A549 (cell line): ENCODE results near the gene HSD17B2. TPM values are rescaled to one million over a fixed set of nuclear protein-coding genes. Genes with fewer than 3 reads are reported as not detected.
A peak's percentile ranks its signal among the peaks of the same experiment; 100 is the strongest.

ENCODE experiments used
- ATAC-seq, 2 experiments: fragments of 200-7000 bp in 1 of 2; fragments of >200 bp in 1 of 2; cut with Nextera tagmentation in 1 of 2; cut with Tn5 transposase in 1 of 2; 3 replicates each; pipeline versions ENCODE4 v1.8.0 to v1.9.1; 2018 to 2020; ENCODE audit warnings: mild to moderate bottlenecking in 1 of 2, moderate library complexity in 1 of 2
- CTCF ChIA-PET: fragments of 300-600 bp; sonication (Branson Sonifier 250); formaldehyde crosslinking; extraction: SDS; loops from one replicate; lab custom pipeline; 2021; ENCODE audit warnings: antibody characterized with exemption, inconsistent platforms; lab: Yijun Ruan, JAX
- POLR2A ChIA-PET: fragments of 350-600 bp; formaldehyde crosslinking; extraction: SDS; loops from one replicate; lab custom pipeline; 2021; ENCODE audit warnings: antibody characterized with exemption, inconsistent platforms; lab: Yijun Ruan, JAX
- DNase-seq, 2 experiments: peaks; one replicate each; pipeline versions ENCODE4 v3.0.0 to v3.0.0-alpha.2; 2011 to 2016; ENCODE audit warnings: low read depth in 1 of 2, low spot score in 1 of 2
- FAIRE-seq: peaks from 2 replicates; lab custom pipeline; 2011; peaks lifted over from hg19 to GRCh38; lab: Jason Lieb, UNC
- H3K27ac ChIP-seq, 2 experiments: fragments of >200 bp; sonication (Bioruptor Twin); formaldehyde crosslinking; 3 replicates each; pipeline ENCODE4 v1.5.1; 2016 to 2017
- H3K4me1 ChIP-seq: fragments of >200 bp; sonication (Bioruptor Twin); formaldehyde crosslinking; 3 replicates; pipeline ENCODE4 v1.6.1; 2016
- H3K4me2 ChIP-seq: fragments of >200 bp; sonication (Bioruptor Twin); formaldehyde crosslinking; 3 replicates; pipeline ENCODE4 v1.6.1; 2016
- H3K4me3 ChIP-seq: fragments of >200 bp; sonication (Bioruptor Twin); formaldehyde crosslinking; 3 replicates; pipeline ENCODE4 v1.5.1; 2016
- H3K9me3 ChIP-seq: fragments of >200 bp; sonication (Bioruptor Twin); formaldehyde crosslinking; 3 replicates; pipeline ENCODE4 v1.6.1; 2016
- CBX2 ChIP-seq: fragments of 200-600 bp; sonication (generic); IDR thresholded peaks from 2 replicates; pipeline ENCODE4 v1.6.1; 2016; ENCODE audit warnings: low read depth, mild to moderate bottlenecking, borderline replicate concordance
- CEBPB ChIP-seq, 2 experiments: fragments of >200 bp in 1 of 2; sonication (Bioruptor Twin) in 1 of 2; formaldehyde crosslinking in 1 of 2; IDR thresholded peaks; 2 replicates each; pipeline ENCODE4 v1.6.1; 2012 to 2016
- CHD2 ChIP-seq: fragments of 150-350 bp; IDR thresholded peaks from 2 replicates; pipeline ENCODE4 v1.6.1; 2014; ENCODE audit warnings: low read length; ENCODE audit not compliant: partially characterized antibody
- ESRRA ChIP-seq: fragments of 150-350 bp; IDR thresholded peaks from 2 replicates; pipeline ENCODE4 v1.6.1; 2014; ENCODE audit warnings: mild to moderate bottlenecking, low read length, borderline replicate concordance
- FOSB ChIP-seq: fragments of 250-450 bp; sonication (Bioruptor Pico); IDR thresholded peaks from 2 replicates; pipeline ENCODE4 v1.5.0; 2020; ENCODE audit warnings: mild to moderate bottlenecking, moderate library complexity
- FOSL2 ChIP-seq, 2 experiments: fragments of 450-650 bp in 1 of 2; fragments of >200 bp in 1 of 2; sonication (Bioruptor Twin) in 1 of 2; formaldehyde crosslinking; IDR thresholded peaks; 2 replicates each; pipeline versions ENCODE4 v1.5.0 to v1.6.1; 2016 to 2020; ENCODE audit warnings: mild to moderate bottlenecking in 1 of 2, moderate library complexity in 1 of 2
- FOXS1 ChIP-seq: fragments of 250-450 bp; sonication (Bioruptor Pico); IDR thresholded peaks from 2 replicates; pipeline ENCODE4 v1.5.0; 2020; ENCODE audit warnings: mild to moderate bottlenecking, moderate library complexity
- GATA3 ChIP-seq: IDR thresholded peaks from 2 replicates; pipeline ENCODE4 v1.6.1; 2012; ENCODE audit warnings: borderline replicate concordance
- HOXB13 ChIP-seq: fragments of 250-450 bp; sonication (Bioruptor Pico); IDR thresholded peaks from 2 replicates; pipeline ENCODE4 v1.5.0; 2020; ENCODE audit warnings: low read depth, mild to moderate bottlenecking, moderate library complexity
- HOXB5 ChIP-seq: fragments of 250-450 bp; sonication (Bioruptor Pico); IDR thresholded peaks from 2 replicates; pipeline ENCODE4 v1.5.0; 2020; ENCODE audit warnings: mild to moderate bottlenecking, moderate library complexity
- KDM1A ChIP-seq: fragments of 200-600 bp; sonication (generic); IDR thresholded peaks from 2 replicates; pipeline ENCODE4 v1.6.1; 2016; ENCODE audit warnings: low read depth, mild to moderate bottlenecking
- MAZ ChIP-seq: fragments of 150-350 bp; IDR thresholded peaks from 2 replicates; pipeline ENCODE4 v1.6.1; 2014; ENCODE audit warnings: antibody characterized with exemption, low read depth, low read length, borderline replicate concordance
- MYC ChIP-seq: IDR thresholded peaks from 2 replicates; pipeline ENCODE4 v1.6.1; 2012; ENCODE audit warnings: mild to moderate bottlenecking, inconsistent platforms, low read length, improper control_type of control experiment, borderline replicate concordance
- PHF8 ChIP-seq: fragments of 200-600 bp; sonication (generic); IDR thresholded peaks from 2 replicates; pipeline ENCODE4 v1.6.1; 2016; ENCODE audit warnings: low read depth, mild to moderate bottlenecking, antibody characterized with exemption, moderate library complexity, borderline replicate concordance
- POLR2A ChIP-seq: IDR thresholded peaks from 2 replicates; pipeline ENCODE4 v1.6.1; 2012; ENCODE audit warnings: mild to moderate bottlenecking, low read length
- RAD21 ChIP-seq, 2 experiments: fragments of >200 bp in 1 of 2; sonication (Bioruptor Twin) in 1 of 2; formaldehyde crosslinking in 1 of 2; IDR thresholded peaks in 1 of 2; conservative IDR thresholded peaks in 1 of 2; 2 replicates in 1 of 2; 3 replicates in 1 of 2; pipeline ENCODE4 v1.6.1; 2012 to 2018; ENCODE audit warnings: inconsistent platforms in 1 of 2
- RNF2 ChIP-seq: fragments of 200-600 bp; sonication (generic); IDR thresholded peaks from 2 replicates; pipeline ENCODE4 v1.6.1; 2016; ENCODE audit warnings: low read depth, mild to moderate bottlenecking, antibody characterized with exemption, moderate library complexity, borderline replicate concordance
- SMC3 ChIP-seq: fragments of >200 bp; sonication (Bioruptor Twin); formaldehyde crosslinking; IDR thresholded peaks from 3 replicates; pipeline ENCODE4 v1.6.1; 2018; ENCODE audit warnings: inconsistent platforms
- TFCP2L1 ChIP-seq: fragments of 250-450 bp; sonication (Bioruptor Pico); IDR thresholded peaks from 2 replicates; pipeline ENCODE4 v1.5.0; 2021; ENCODE audit warnings: mild to moderate bottlenecking
- ZC3H11A ChIP-seq: fragments of 450-650 bp; IDR thresholded peaks from 2 replicates; pipeline ENCODE4 v1.6.1; 2014; ENCODE audit warnings: antibody characterized with exemption, mild to moderate bottlenecking
- WGBS: methylation state at CpG from one replicate; pipeline ENCODE4 v1.1.6; 2017; ENCODE audit errors: missing lambda C conversion rate; 5-methylcytosine and 5-hydroxymethylcytosine counted together
- polyA plus RNA-seq, 4 experiments: library from polyadenylated mRNA; depleted of rRNA in 3 of 4; stranded (reverse); fragments of >200 nt; fragmentation: RNase III in 1 of 4; extraction: RNeasy Plus Mini Kit Qiagen cat#74134 plus additional on column Dnase treatment in 1 of 4; gene quantifications; 2 replicates in 3 of 4; 3 replicates in 1 of 4; pipeline ENCODE4 v1.2.3, GENCODE V29; 2011 to 2017
- TF ChIP-seq, protein P1 (sequence below): fragments of >200 bp; sonication (Bioruptor Twin); formaldehyde crosslinking; IDR thresholded peaks from 3 replicates; pipeline ENCODE4 v1.5.1; 2016
- TF ChIP-seq, protein P2 (sequence below): fragments of 150-350 bp; IDR thresholded peaks from 2 replicates; pipeline ENCODE4 v1.6.1; 2014; ENCODE audit warnings: low read depth, mild to moderate bottlenecking, low read length
- TF ChIP-seq, protein P3 (sequence below): fragments of 450-650 bp; IDR thresholded peaks from 2 replicates; pipeline ENCODE4 v1.6.1; 2014; ENCODE audit warnings: antibody characterized with exemption
- TF ChIP-seq, protein P4 (sequence below): IDR thresholded peaks from 2 replicates; pipeline ENCODE4 v1.6.1; 2012

HSD17B2 gene
- polyA plus RNA-seq, 2 of the 4 experiments (the other 2 are of a cell fraction) = 0.03 TPM; not detected in 1

DNA sequence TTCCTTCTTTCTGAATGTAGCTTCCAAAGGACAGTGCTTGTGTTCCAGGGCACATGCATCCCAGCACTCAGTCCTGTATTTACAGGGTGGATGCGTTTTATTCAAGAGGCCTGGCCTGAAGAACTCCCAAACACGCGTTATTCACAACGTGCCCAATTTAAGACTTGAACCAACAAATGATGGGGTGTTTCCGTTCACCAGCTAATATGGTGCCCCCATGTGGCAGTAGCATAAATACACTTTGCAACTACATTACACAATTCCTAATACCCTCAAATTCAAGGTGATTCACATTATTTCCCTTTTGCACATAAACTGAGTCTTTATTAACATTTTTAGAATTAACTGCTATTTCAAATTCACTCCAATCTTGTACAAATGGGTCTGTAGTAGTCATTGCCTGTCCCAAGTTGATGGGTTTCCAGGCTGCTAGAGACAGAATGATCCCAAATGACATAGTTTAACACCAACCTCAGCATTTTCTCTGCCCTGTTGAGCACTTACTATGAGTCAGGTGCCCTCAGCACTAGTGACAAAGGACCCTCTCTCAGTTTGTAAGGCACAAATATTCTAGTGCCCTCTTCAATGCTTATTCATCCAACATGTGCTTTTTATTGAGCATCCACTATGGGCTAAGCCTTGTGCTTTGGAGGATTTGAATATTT is 26.9 kb downstream of the HSD17B2 start:
- peak; percentile 47 to 57 for DNase-seq
- TF ChIP-seq HOXB5 (CRISPR knock-in tag) (no peak), CEBPB (IDR thresholded peaks at IDR 0.05) (peak in 1 of 2 experiments; percentile 65; a peak in 2 of 4 replicates), RAD21 (conservative IDR thresholded peaks at IDR 0.05 in 1 of 2, IDR thresholded peaks at IDR 0.05 in 1 of 2) (peak; percentile 46 to 53; a peak in 4 of 5 replicates), MAZ (no peak), KDM1A (no peak), SMC3 (peak; percentile 64)
- TF ChIP-seq, protein P1, sequence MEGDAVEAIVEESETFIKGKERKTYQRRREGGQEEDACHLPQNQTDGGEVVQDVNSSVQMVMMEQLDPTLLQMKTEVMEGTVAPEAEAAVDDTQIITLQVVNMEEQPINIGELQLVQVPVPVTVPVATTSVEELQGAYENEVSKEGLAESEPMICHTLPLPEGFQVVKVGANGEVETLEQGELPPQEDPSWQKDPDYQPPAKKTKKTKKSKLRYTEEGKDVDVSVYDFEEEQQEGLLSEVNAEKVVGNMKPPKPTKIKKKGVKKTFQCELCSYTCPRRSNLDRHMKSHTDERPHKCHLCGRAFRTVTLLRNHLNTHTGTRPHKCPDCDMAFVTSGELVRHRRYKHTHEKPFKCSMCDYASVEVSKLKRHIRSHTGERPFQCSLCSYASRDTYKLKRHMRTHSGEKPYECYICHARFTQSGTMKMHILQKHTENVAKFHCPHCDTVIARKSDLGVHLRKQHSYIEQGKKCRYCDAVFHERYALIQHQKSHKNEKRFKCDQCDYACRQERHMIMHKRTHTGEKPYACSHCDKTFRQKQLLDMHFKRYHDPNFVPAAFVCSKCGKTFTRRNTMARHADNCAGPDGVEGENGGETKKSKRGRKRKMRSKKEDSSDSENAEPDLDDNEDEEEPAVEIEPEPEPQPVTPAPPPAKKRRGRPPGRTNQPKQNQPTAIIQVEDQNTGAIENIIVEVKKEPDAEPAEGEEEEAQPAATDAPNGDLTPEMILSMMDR = peak; percentile 59
- TF ChIP-seq, all 56 proteins: peak for 4
- POLR2A ChIA-PET = no interaction called here

DNA sequence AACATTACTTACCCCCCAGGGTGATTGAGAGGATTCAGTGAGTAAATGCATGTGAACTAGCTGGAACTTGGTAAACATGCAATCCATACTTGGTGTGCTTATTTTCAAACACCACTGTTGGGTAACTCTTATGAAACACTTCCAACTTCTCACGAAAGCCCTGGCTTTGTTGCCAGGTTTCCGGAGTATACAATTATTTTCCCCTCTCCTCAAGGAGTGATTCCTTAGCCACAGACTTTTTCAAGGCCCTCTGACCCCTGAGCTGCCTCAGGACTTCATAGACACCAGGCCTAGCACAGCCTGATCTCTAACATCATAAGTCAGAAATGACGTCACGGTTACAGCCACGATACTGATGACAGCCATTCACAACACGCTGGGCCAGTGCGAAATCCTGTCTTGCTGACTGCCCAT is 27.6 kb downstream of the HSD17B2 start:
- FAIRE-seq = no peak
- no peak for ATAC-seq
- ChIA-PET POLR2A (no interaction called here), CTCF (interaction anchor here (0.5 to 2.3 kb wide), 5 partner anchors 11 to 714 kb away, joined by 3 to 12 read pairs (median 5); no protein-coding TSS in a partner anchor)
- TF ChIP-seq GATA3 (no peak), ESRRA (no peak), FOSB (no peak), SMC3 (no peak), HOXB13 (CRISPR knock-in tag) (no peak)
- TF ChIP-seq, protein P1 = no peak
- TF ChIP-seq, protein P2, sequence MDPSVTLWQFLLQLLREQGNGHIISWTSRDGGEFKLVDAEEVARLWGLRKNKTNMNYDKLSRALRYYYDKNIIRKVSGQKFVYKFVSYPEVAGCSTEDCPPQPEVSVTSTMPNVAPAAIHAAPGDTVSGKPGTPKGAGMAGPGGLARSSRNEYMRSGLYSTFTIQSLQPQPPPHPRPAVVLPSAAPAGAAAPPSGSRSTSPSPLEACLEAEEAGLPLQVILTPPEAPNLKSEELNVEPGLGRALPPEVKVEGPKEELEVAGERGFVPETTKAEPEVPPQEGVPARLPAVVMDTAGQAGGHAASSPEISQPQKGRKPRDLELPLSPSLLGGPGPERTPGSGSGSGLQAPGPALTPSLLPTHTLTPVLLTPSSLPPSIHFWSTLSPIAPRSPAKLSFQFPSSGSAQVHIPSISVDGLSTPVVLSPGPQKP = no peak
- TF ChIP-seq, protein P3, sequence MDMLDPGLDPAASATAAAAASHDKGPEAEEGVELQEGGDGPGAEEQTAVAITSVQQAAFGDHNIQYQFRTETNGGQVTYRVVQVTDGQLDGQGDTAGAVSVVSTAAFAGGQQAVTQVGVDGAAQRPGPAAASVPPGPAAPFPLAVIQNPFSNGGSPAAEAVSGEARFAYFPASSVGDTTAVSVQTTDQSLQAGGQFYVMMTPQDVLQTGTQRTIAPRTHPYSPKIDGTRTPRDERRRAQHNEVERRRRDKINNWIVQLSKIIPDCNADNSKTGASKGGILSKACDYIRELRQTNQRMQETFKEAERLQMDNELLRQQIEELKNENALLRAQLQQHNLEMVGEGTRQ = no peak
- DNase-seq = no peak
- H3K4me3 ChIP-seq = no peak overlapping the region
- WGBS = 43% methylated on average over 7 of the region's 7 CpGs
- no peak overlapping the region for H3K27ac ChIP-seq
- no peaks in the 10 kb centered on the region for H3K4me1 ChIP-seq
- no peaks in the 10 kb centered on the region for H3K9me3 ChIP-seq
- H3K4me2 ChIP-seq = no peak overlapping the region

More for the DNA sequence above, 26.9 kb downstream of the HSD17B2 start:
- H3K9me3 ChIP-seq = no peaks in the 10 kb centered on the region
- no peak overlapping the region for H3K4me3 ChIP-seq
- no peak overlapping the region for H3K27ac ChIP-seq
- 3% methylated on average over 5 of the region's 5 CpGs for WGBS
- FAIRE-seq (no peak), ATAC-seq (peak; percentile 42 to 67; a peak in 3 of 6 replicates)
- CTCF ChIA-PET = interaction anchor here (0.7 to 2.3 kb wide), 13 partner anchors 10 to 172 kb away, joined by 3 to 12 read pairs (median 4); no protein-coding TSS in a partner anchor
- H3K4me1 ChIP-seq = no peaks in the 10 kb centered on the region
- H3K4me2 ChIP-seq = no peak overlapping the region

DNA sequence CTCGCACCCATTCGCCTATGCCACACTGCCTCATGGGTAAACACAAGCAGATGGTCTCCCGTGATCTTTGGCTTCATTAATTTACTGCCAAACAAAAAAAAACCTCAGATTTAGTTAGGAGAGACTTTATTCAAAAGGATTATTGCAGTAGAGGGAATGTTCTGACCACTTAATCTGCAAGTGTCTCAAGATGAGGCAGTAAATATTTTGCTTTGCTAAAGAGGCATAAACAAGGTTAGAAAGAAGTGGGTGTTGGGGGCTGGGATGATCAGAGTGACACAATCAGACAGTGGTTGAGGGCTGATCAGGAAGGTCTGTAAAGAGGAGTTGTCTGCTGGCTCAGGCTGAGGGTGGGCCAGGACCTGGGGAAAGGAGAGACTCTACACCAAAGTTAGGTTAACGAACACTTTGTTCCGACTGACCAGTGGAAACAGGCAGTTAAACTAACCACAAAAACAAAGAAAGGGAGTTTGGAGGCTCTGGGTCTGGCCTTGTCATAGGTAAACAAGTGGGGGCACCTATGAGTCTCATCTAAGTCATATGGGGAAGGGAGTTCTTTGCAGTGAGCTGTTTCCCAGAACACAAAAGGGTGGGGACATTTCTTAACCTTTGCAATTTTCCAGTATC is 28.5 kb downstream of the HSD17B2 start:
- Histone ChIP-seq H3K9me3 (no peaks in the 10 kb centered on the region), H3K27ac (no peak overlapping the region), H3K4me1 (no peaks in the 10 kb centered on the region), H3K4me2 (no peak overlapping the region), H3K4me3 (no peak overlapping the region)
- CTCF ChIA-PET = interaction anchor here (0.8 to 2.3 kb wide), 2 partner anchors 13 to 289 kb away, joined by 3 to 6 read pairs; no protein-coding TSS in a partner anchor
- FAIRE-seq = no peak
- 7% methylated on average over 5 of the region's 5 CpGs for WGBS
- DNase-seq = no peak
- ATAC-seq = no peak
- POLR2A ChIA-PET = no interaction called here
- TF ChIP-seq ESRRA (no peak), SMC3 (no peak), FOXS1 (CRISPR knock-in tag) (no peak), CBX2 (no peak), FOSB (no peak), TFCP2L1 (CRISPR knock-in tag) (no peak), CHD2 (no peak), POLR2A (no peak), HOXB13 (CRISPR knock-in tag) (no peak), FOSL2 (IDR thresholded peaks at IDR 0.05) (no peak), FOSL2 (CRISPR knock-in tag; IDR thresholded peaks at IDR 0.05) (no peak), RNF2 (no peak), ZC3H11A (no peak), MYC (no peak), PHF8 (no peak)
- TF ChIP-seq, protein P4, sequence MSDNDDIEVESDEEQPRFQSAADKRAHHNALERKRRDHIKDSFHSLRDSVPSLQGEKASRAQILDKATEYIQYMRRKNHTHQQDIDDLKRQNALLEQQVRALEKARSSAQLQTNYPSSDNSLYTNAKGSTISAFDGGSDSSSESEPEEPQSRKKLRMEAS = no peak
